Limb (tissue), 2 donors: ENCODE measurements around the gene LRRC37A.
"Not testable (repeated sequence)": the region's sequence is repeated elsewhere in the genome, so short reads cannot be mapped to it uniquely, and the experiment has no call there.

ENCODE experiments used
- DNase-seq, 2 donors: peaks; one replicate each; pipeline ENCODE4 v3.0.0-alpha.2; 2016; ENCODE audit errors: extremely low spot score in 2 of 2

Gene LRRC37A

GRCh38 chr17:46294831-46295230 lies at the start of gene LRRC37A:
Gene LRRC37A, plus strand, starts transcription at chr17:46295131. Its CDS starts 3 bp downstream, at chr17:46295134.
- not testable (repeated sequence) for DNase-seq

- DNase-seq, result not testable (repeated sequence)
Measured at GRCh38 chr17:46249153-46249552, 45.8 kb upstream of the LRRC37A start.

- DNase-seq, result not testable (repeated sequence)
Measured at GRCh38 chr17:46252804-46253203, 42.1 kb upstream of the LRRC37A start.

- DNase-seq, result peak in 1 of 2 donors; percentile 61
Measured at GRCh38 chr17:46253722-46254121, 41.2 kb upstream of the LRRC37A start.

GRCh38 chr17:46254215-46254614 lies 40.7 kb upstream of the LRRC37A start:
- not testable (repeated sequence) for DNase-seq

DNA sequence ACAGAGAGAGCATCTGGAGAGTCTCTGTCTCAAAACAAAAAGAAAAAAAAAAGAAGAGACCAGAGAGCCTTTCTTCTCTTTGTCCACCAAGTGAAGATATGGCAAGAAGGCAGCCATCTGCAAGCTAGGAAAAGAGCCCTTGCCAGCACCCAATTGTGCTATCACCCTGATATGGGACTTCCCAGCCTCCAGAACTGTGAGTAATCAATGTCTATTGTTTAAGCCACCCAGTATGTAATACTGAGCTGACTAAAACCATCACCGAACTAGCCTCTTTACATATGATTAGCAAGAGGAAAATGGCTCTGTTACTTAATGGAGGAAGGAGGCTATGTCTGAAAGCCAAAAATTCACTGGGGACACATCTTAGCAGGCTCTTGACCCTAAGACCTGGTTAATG lies 38.6 kb upstream of the LRRC37A start:
- not testable (repeated sequence) for DNase-seq

GRCh38 chr17:46259845-46260661 lies 34.9 kb upstream of the LRRC37A start:
- not testable (repeated sequence) for DNase-seq

- DNase-seq, result no peak
Measured at GRCh38 chr17:46262271-46262670, 32.7 kb upstream of the LRRC37A start.

DNA sequence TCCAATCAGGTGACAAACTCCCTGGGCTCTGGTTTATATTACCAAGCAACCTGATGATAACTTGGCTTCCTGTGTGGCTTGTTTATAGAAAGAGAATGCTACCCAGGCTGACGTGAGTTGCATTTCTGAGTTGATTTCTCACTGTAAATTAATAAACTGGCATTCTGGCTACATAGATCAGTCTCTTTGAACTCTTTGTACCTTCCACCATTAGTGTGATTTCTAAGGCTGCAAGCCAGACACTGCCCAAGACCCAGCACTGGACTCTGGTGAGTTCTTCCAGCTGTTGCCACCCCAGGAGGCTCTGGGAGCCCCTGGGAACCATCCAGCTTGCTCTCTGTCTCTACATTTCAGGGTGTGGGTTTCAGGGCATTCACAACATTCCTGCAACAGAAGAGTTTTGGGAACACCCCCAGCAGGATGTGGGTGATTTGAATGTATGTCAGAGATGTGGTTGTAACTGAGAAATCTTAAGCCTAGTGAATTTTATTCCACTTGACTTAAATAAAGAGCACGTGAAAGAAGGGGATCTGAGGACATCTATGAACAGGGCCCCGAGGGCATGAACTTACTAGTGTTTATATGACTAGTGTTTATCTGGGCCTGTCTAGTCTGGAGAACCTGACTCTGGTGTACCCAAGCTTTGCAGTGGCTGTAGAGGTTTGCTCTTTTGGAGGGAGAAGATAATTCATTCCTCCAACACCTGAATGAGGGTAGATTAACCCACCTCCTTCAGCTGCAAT lies 30.3 kb upstream of the LRRC37A start:
- no peak for DNase-seq

DNA sequence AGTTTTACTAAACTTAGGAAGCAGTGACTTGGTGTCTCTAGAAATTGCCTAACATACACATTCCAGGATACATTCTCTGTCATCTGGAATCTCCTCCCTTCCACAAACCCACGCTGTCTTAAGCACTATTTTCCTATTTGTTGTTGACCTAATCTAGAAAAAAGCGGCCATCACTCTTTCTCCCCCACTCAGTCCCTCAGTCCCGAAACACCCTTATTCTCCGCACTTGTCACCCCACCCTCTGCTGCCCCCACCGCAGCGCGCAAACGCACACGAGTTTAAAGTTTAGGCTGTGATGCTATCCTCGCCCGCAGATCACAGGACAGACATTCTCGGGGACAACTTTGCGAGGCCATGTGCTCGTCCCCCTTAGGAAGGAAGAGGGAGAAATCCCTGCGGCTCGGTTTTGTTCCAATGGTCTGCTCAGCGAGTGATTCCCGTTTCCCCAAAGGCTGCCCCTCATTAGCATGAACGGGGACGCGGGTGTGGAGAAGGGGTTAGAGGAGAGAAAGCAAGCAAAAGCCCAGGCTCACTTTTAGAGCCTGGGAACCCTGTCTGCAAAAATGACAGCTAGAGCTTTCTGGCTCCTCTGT lies 28.8 kb upstream of the LRRC37A start:
- peak in 1 of 2 donors; percentile 9 for DNase-seq

DNA sequence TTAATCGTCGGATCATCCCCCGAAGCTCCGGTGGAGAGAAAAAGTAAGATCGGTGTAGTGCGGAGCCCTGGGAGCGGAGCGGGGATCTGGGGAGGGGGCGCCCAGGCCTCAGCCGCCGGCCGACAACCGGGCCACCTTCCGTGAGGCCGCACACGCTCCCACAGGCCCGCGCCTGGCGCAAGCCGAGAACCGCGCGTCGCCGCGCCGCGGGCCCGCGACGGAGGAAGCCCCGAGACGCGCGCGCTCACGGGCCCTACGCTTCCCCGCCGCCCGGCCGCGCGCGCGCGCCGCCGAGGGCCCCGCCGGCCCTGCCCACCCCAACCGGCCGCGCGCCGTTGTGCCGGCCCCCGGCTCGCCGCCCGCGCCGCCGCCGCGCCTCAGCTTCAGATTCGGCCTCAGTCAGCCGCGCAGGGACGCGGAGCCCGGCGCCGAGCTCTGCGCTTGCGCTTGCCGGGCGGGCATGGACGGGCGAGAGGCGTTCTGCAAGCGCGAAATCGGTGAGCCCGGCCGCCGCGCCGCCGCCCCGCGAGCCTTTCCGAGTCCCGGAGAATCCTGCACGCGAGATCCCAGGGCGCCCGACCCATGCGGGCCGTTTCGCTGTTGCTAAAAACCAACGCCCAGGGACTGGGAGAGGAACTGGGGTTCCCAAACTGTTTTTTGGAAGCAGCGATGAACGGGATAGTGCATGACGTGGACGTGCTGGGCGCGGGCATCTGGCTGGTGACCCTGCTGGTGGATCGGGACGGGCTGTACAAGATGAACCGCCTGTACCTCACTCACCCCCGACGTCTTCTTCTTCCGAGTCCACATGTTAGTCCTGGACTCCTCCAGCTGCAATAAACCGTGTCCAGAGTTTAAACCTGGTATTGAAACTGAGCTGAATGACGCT lies 28.0 kb upstream of the LRRC37A start:
- peak; percentile 85 to 92 for DNase-seq

- DNase-seq, result no peak
Measured at GRCh38 chr17:46270032-46270431, 24.9 kb upstream of the LRRC37A start.

- no peak for DNase-seq
Measured at GRCh38 chr17:46273541-46274236, 21.2 kb upstream of the LRRC37A start.

DNA sequence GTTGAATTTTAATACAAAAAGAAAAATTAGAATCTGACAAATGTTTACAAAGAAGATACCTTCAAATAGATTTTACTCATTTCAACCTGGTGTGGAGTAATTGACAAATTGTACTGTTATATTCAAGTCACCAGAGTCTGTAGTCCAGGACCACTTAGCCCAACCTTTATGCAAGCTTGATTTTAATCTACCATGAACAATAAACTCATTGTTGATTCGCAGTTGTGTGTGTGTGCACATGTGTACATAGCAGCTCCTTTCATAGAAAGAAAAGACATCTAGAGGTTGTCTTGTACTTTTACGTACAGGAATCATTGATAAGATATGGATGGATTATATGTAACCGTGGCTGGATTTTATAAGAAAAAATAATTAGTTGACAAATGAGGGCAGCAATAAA lies 20.7 kb upstream of the LRRC37A start:
- DNase-seq, result no peak

- not testable (repeated sequence) for DNase-seq
Measured at GRCh38 chr17:46276728-46277479, 18.0 kb upstream of the LRRC37A start.

GRCh38 chr17:46281336-46281735 lies 13.6 kb upstream of the LRRC37A start:
- not testable (repeated sequence) for DNase-seq

DNA sequence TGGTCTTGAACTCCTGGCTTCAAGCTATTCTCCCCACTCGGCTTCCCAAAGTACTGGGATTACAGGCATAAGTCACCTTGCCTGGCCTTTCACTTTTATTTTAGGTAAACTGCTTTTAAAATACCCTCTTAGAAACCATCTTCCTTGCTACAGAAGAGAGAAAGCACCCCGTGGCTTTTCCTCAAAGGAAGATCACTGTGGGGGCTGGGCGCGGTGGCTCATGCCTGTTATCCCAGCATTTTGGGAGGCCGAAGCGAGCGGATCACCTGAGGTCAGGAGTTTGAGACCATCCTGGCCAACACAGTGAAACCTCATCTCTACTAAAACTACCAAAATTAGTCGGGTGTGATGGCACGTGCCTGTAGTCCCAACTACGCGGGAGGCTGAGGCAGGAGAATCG lies 12.3 kb upstream of the LRRC37A start:
- DNase-seq, result not testable (repeated sequence)

DNA sequence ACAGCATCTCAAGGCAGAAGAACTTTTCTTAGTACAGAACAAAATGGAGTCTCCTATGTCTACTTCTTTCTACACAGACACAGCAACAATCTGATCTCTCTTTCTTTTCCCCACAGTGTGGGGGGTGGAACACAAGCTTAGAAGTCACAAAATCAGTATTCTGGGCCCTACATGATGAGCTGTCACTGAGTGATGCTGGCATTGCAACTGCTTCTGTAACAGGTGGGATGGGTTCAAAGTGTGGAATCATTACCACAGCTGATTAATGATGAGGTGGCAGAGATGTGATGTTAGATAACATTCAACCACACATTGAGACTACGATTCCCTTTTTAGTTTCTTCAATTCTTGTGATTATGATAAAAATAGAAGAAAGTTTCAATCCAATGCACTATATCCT lies 10.5 kb upstream of the LRRC37A start:
- DNase-seq, result not testable (repeated sequence)

DNA sequence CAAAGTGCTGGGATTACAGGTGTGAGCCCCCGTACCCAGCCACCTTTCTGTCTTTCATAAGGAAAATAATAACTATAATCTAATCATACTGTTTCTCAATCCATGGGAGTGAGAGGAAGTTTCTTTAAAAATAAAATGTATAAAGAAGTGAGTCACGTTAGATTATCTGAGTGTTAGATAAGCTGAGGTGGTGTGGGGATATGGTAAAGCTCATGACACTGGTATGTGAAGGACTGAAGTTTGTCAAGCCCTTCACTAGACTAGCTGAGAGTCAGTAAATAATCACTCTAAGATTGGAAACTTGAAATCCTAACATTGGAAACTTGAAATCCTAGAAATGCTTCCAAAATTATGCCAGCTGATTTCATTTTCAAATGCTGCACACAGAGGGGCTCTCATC lies 9.4 kb upstream of the LRRC37A start:
- DNase-seq, result not testable (repeated sequence)

GRCh38 chr17:46286764-46287221 lies 8.1 kb upstream of the LRRC37A start:
- peak; percentile 46 to 54 for DNase-seq
